ENCODE measurements around the gene OSCP1.

DNA sequence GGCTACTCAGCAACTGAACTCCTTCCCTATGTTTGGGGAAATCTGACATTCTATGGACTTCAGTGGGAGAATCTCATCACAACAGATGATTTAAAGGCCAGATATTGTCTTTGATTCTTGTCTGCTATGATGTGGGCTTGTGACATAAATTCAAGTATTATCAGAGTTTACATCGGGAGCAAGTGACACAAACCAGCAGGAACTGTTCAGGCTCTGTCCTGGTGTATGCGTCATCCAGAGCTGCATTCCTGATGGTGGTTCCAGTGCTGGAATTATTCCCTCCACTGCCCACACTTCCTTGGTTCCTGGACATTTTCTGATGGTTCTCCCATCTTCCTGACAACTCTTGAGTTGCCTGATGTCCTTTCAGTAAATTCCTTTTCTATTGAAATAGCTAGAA is 41.8 kb downstream of the OSCP1 start:
- TF ChIP-seq CTCF (IDR thresholded peaks at IDR 0.05) (no peak), SMC3 (IDR thresholded peaks at IDR 0.05; ENCODE audit: low read depth, low read length) (no peak), TAF1 (IDR thresholded peaks at IDR 0.05; ENCODE audit: borderline replicate concordance, low read depth, low read length) (no peak), USF2 (IDR thresholded peaks at IDR 0.05; ENCODE audit: borderline replicate concordance, low read depth, low read length) (no peak), EZH2phosphoT487 (IDR thresholded peaks at IDR 0.05; ENCODE audit: borderline replicate concordance, low read depth) (no peak)

Measured in SK-N-SH (cell line).